GM03348 (cell line): ENCODE results near the gene MXD1.
"Not testable (repeated sequence)": the region's sequence is repeated elsewhere in the genome, so short reads cannot be mapped to it uniquely, and the experiment has no call there.

Experiments
- DNase-seq: peaks from one replicate; pipeline ENCODE4 v3.0.0; 2012; ENCODE audit warnings: low spot score

The MXD1 gene

DNA sequence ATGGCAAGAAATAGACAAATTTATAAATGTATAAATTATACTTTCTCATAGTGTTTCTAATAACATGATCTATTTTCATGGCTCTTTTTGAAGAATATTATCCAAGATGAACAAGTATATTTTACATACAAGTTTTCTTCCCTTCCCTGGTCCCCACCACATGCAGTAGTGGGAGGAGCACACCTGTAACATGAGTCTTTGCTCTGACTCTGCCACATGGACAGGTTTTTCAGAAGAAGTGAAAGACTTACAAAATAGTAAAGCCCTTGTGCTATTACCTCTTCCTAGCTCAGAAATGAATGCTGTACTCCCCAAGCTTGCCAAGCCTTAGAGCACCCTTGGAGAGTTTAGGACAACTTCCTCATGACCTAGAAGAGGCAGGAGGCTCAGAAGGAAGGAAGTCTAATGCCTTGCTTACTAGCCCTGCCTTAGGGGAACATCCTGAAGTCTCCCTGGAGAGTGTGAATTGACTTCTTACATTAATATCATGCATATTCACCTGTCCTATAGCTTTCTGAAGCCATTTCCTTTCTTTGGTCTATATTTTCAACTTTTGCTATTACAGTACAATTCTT lies 18.4 kb downstream of the MXD1 start:
- no peak for DNase-seq

GRCh38 chr2:69933839-69934613 lies 19.1 kb downstream of the MXD1 start:
- DNase-seq: peak; percentile 88

DNA sequence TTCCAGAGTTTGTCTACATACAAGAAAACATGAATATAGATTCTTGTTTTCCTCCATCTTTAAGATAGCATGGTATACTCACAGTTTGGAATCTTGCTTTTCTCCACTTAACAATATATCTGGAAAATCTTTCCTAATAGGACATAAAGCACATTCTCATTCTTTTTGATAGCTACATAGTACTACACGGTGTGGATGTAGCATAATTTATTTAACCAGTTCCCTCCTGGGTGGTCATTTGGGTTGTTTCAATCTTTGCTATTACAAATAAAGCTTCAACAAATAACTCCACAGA lies 19.7 kb downstream of the MXD1 start:
- no peak for DNase-seq

GRCh38 chr2:69935011-69935410 lies 20.1 kb downstream of the MXD1 start:
- DNase-seq: no peak

DNA sequence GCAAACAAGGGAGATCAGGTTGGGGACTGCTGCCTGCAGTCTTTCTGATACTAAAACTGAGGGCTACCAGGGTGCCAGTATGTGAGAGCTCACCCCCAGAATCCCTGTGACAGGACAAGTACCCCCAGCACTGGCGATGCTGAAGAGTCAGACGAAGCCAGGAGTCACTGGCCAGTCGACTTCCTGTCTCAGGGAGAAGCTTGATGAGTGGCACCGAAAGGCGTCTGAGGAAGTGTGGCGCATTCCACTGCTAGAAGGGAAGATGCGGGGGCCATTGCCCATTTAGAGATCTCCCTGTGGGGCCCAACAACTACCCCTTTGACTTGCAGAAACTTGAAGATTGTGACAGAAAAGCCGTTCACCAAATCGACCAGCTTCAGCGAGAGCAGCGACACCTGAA lies 22.0 kb downstream of the MXD1 start:
- DNase-seq: no peak

DNA sequence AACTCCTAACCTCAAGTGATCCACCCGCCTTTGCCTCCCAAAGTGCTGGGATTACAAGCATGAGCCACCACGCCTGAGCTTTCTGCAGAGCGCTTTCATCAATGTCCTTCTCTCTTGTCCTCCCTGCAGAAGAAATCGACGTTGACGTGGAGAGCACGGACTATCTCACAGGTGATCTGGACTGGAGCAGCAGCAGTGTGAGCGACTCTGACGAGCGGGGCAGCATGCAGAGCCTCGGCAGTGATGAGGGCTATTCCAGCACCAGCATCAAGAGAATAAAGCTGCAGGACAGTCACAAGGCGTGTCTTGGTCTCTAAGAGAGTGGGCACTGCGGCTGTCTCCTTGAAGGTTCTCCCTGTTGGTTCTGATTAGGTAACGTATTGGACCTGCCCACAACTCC lies 23.1 kb downstream of the MXD1 start:
- no peak for DNase-seq

DNA sequence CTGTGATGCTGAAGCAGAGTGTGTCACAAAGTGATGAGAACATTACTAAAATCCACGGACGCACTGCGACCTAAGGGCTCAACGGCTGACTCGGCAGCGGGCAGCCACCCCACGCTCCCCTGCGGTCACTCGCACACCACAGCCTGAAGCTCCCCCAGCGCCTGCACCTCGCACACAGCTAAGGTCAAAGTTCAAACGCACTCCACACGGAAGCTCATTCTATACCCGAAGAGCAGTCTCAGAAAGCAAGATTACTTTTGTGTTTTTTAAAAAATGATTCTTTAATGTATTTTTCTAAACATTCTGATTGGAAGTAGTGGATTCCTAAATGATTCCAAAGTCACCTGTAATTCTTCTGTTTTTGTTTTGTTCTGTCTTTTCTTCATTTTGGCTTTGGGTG lies 24.8 kb downstream of the MXD1 start:
- DNase-seq: no peak

DNA sequence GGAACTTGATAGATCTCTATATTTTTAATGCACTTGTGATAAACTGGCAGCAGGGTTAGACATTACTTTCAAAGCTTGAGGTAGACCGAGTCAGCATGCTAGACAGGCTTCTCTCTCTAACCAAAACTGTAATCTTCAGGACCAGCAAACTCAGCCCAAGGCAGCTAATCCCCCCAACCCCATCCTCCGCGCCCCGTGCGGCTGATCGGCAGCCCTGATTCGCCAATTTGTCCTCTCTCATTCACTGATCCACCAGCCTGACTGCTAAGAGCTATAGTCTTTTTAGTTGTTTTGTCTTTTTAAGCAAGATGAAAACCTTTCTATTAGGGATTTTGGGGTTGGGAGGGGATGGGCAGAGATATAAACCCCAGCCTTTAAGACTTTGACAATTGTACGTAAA lies 25.8 kb downstream of the MXD1 start:
- no peak for DNase-seq

GRCh38 chr2:69943000-69943842 lies 28.3 kb downstream of the MXD1 start:
- DNase-seq: no peak

GRCh38 chr2:69943843-69944525 lies 29.1 kb downstream of the MXD1 start:
- DNase-seq: no peak

GRCh38 chr2:69944756-69945155 lies 29.8 kb downstream of the MXD1 start:
- no peak for DNase-seq

- DNase-seq: no peak
Measured at GRCh38 chr2:69945441-69945840, 30.5 kb downstream of the MXD1 start.

DNA sequence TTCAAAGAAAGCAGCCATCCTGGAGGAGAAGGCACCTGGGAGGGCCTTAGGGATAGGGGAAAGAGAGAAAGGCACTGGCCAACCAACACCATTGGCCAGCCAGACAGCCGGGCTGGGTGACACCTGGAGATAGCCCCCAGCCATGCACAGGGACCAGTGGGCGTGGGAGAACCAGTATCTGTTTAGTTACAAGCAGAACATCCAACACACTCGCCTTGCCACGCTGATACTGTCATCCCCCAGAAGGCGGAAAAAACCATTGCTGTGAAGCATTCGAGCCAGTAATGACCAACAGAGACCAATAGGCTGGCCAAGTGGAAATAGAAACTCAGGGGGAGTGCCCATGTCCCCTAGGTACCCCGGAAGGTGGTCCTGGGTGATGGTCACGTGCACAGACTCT lies 31.0 kb downstream of the MXD1 start:
- peak; percentile 3 for DNase-seq

- DNase-seq: peak; percentile 45
Measured at GRCh38 chr2:69946351-69947324, 31.7 kb downstream of the MXD1 start.

DNA sequence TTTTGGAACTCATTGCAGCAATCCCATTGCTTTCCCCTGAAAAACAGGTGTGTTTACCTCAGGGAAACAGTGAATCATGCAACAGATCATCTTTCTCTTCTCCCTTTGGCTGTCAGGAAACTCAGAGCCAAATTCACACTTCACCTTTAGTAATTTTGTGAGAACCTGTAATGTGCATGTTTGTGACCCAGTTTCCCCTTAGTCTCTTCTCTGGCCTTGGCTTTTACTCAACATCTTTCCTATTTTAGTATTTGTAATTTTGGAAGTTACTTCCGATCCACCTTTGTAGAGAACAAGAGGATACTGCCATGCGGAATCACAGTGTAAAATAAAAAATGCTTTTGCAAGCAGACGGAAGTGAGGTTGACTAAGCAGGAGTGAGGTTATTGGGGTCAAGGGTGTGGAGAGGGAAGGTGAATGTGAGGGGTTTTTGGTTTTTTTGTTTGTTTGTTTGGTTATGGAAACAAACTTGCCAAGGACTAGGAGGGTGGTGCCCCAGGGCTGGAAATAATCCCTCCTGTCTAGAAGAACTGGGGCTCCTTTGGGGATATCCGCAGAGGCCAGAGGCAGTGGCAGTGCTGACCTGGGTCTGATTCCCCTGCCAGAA lies 32.5 kb downstream of the MXD1 start:
- DNase-seq: no peak

DNA sequence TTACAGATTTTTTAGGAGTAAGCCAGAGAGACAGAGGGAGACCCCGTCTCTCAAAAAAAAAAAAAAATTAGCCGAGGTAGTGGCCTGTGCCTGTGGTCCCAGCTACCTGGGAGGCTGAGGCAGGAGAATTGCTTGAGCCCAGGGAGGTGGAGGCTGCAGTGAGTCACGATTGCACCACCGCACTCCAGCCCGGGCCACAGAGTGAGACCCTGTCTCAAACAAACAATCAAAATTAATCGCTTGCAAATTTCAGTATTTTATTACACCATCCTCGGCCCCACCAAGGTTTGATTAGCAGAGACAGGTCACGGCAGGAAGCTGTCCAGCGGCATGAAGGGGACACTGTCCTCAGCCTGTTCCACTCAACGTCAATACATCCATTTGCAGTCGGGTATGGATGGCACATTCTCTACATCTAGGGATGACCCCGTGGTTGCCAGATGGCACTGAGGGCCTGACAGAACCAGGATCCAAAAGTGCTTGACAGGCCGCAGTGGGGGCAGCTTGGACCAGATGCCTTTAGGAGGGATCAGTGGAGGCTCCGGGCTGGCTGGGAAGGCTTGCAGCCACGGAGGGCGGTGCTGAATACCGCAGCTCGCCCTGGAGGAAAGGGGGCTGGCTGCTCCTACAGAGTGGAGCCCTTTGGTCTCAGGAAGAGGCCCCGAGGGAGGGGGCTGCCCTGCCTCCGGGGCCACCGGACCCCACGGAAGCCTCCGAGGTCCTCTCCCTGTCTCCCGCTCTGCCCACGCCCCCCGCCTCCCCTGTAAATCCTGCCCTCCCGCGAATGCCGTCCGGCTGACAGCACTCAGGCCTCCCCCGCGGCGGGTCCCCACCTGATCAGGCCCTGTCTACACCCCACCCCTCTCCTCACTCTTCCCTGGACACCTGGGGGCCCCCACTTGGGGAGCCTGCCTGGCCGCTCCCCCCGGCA lies 33.4 kb downstream of the MXD1 start:
- DNase-seq: peak; percentile 29

- DNase-seq: no peak
Measured at GRCh38 chr2:69948963-69949645, 34.2 kb downstream of the MXD1 start.

GRCh38 chr2:69950241-69950640 lies 35.3 kb downstream of the MXD1 start:
- no peak for DNase-seq

GRCh38 chr2:69950671-69951070 lies 35.8 kb downstream of the MXD1 start:
- DNase-seq: not testable (repeated sequence)
